ENCODE data around the gene ADAMTS2.

ADAMTS2 gene

GRCh38 chr5:179309383-179309670 lies 35.9 kb downstream of the ADAMTS2 start:
- no peak for TF ChIP-seq SPI1 (IDR thresholded peaks at IDR 0.05; ENCODE audit: low read depth, low read length)
- no peak for TF ChIP-seq TAF1 (IDR thresholded peaks at IDR 0.05; ENCODE audit: low read depth, low read length)
- TF ChIP-seq POLR2AphosphoS5 (IDR thresholded peaks at IDR 0.05; ENCODE audit: low read depth, low read length), result no peak
- no peak for TF ChIP-seq PAX5 (IDR thresholded peaks at IDR 0.05; ENCODE audit: insufficient read depth, low read length, severe bottlenecking)
- no peak for TF ChIP-seq POU2F2 (IDR thresholded peaks at IDR 0.05; ENCODE audit: low read depth, low read length)
- no peak for TF ChIP-seq POLR2A (IDR thresholded peaks at IDR 0.05; ENCODE audit: low read depth, low read length)
- no peak for FAIRE-seq
- DNase-seq (ENCODE audit: insufficient read length, low spot score), result no peak

GRCh38 chr5:179308563-179309382 lies 36.5 kb downstream of the ADAMTS2 start:
- FAIRE-seq, result no peak
- TF ChIP-seq POLR2A (IDR thresholded peaks at IDR 0.05; ENCODE audit: low read depth, low read length) (no peak), POLR2AphosphoS5 (IDR thresholded peaks at IDR 0.05; ENCODE audit: low read depth, low read length) (no peak), POU2F2 (IDR thresholded peaks at IDR 0.05; ENCODE audit: low read depth, low read length) (no peak), TAF1 (IDR thresholded peaks at IDR 0.05; ENCODE audit: low read depth, low read length) (no peak), PAX5 (IDR thresholded peaks at IDR 0.05; ENCODE audit: insufficient read depth, low read length, severe bottlenecking) (no peak), SPI1 (IDR thresholded peaks at IDR 0.05; ENCODE audit: low read depth, low read length) (no peak)

GRCh38 chr5:179307931-179308471 lies 37.3 kb downstream of the ADAMTS2 start:
- FAIRE-seq, result no peak
- DNase-seq (ENCODE audit: insufficient read length, low spot score), result no peak

More at GRCh38 chr5:179308563-179309382, 36.5 kb downstream of the ADAMTS2 start:
- DNase-seq (ENCODE audit: insufficient read length, low spot score), result no peak

GRCh38 chr5:179307013-179307800 lies 38.1 kb downstream of the ADAMTS2 start:
- FAIRE-seq (no peak), DNase-seq (ENCODE audit: insufficient read length, low spot score) (no peak)
- TF ChIP-seq PAX5 (IDR thresholded peaks at IDR 0.05; ENCODE audit: insufficient read depth, low read length, severe bottlenecking) (no peak), POLR2AphosphoS5 (IDR thresholded peaks at IDR 0.05; ENCODE audit: low read depth, low read length) (no peak), TAF1 (IDR thresholded peaks at IDR 0.05; ENCODE audit: low read depth, low read length) (no peak), POU2F2 (IDR thresholded peaks at IDR 0.05; ENCODE audit: low read depth, low read length) (no peak), SPI1 (IDR thresholded peaks at IDR 0.05; ENCODE audit: low read depth, low read length) (no peak), POLR2A (IDR thresholded peaks at IDR 0.05; ENCODE audit: low read depth, low read length) (no peak)

More at GRCh38 chr5:179307931-179308471, 37.3 kb downstream of the ADAMTS2 start:
- TF ChIP-seq SPI1 (IDR thresholded peaks at IDR 0.05; ENCODE audit: low read depth, low read length) (no peak), PAX5 (IDR thresholded peaks at IDR 0.05; ENCODE audit: insufficient read depth, low read length, severe bottlenecking) (no peak), POU2F2 (IDR thresholded peaks at IDR 0.05; ENCODE audit: low read depth, low read length) (no peak), POLR2A (IDR thresholded peaks at IDR 0.05; ENCODE audit: low read depth, low read length) (no peak), POLR2AphosphoS5 (IDR thresholded peaks at IDR 0.05; ENCODE audit: low read depth, low read length) (no peak), TAF1 (IDR thresholded peaks at IDR 0.05; ENCODE audit: low read depth, low read length) (no peak)

- DNase-seq (ENCODE audit: insufficient read length, low spot score) (no peak), FAIRE-seq (no peak)
- TF ChIP-seq POU2F2 (IDR thresholded peaks at IDR 0.05; ENCODE audit: low read depth, low read length) (no peak), SPI1 (IDR thresholded peaks at IDR 0.05; ENCODE audit: low read depth, low read length) (no peak), TAF1 (IDR thresholded peaks at IDR 0.05; ENCODE audit: low read depth, low read length) (no peak), PAX5 (IDR thresholded peaks at IDR 0.05; ENCODE audit: insufficient read depth, low read length, severe bottlenecking) (no peak), POLR2A (IDR thresholded peaks at IDR 0.05; ENCODE audit: low read depth, low read length) (no peak), POLR2AphosphoS5 (IDR thresholded peaks at IDR 0.05; ENCODE audit: low read depth, low read length) (no peak)
Observed at GRCh38 chr5:179306191-179307012, 38.9 kb downstream of the ADAMTS2 start.

- DNase-seq (ENCODE audit: insufficient read length, low spot score), result no peak
- TF ChIP-seq SPI1 (IDR thresholded peaks at IDR 0.05; ENCODE audit: low read depth, low read length) (no peak), POU2F2 (IDR thresholded peaks at IDR 0.05; ENCODE audit: low read depth, low read length) (no peak), POLR2A (IDR thresholded peaks at IDR 0.05; ENCODE audit: low read depth, low read length) (no peak), POLR2AphosphoS5 (IDR thresholded peaks at IDR 0.05; ENCODE audit: low read depth, low read length) (no peak), TAF1 (IDR thresholded peaks at IDR 0.05; ENCODE audit: low read depth, low read length) (no peak), PAX5 (IDR thresholded peaks at IDR 0.05; ENCODE audit: insufficient read depth, low read length, severe bottlenecking) (no peak)
- no peak for FAIRE-seq
Observed at GRCh38 chr5:179304871-179305270, 40.4 kb downstream of the ADAMTS2 start.

- TF ChIP-seq POU2F2 (IDR thresholded peaks at IDR 0.05; ENCODE audit: low read depth, low read length) (no peak), TAF1 (IDR thresholded peaks at IDR 0.05; ENCODE audit: low read depth, low read length) (no peak), POLR2AphosphoS5 (IDR thresholded peaks at IDR 0.05; ENCODE audit: low read depth, low read length) (no peak), SPI1 (IDR thresholded peaks at IDR 0.05; ENCODE audit: low read depth, low read length) (no peak), PAX5 (IDR thresholded peaks at IDR 0.05; ENCODE audit: insufficient read depth, low read length, severe bottlenecking) (no peak), POLR2A (IDR thresholded peaks at IDR 0.05; ENCODE audit: low read depth, low read length) (no peak)
- FAIRE-seq (no peak), DNase-seq (ENCODE audit: insufficient read length, low spot score) (no peak)
Observed at GRCh38 chr5:179304466-179304865, 40.8 kb downstream of the ADAMTS2 start.

GRCh38 chr5:179303451-179304200 lies 41.6 kb downstream of the ADAMTS2 start:
- no peak for TF ChIP-seq POU2F2 (IDR thresholded peaks at IDR 0.05; ENCODE audit: low read depth, low read length)
- no peak for TF ChIP-seq TAF1 (IDR thresholded peaks at IDR 0.05; ENCODE audit: low read depth, low read length)
- no peak for TF ChIP-seq POLR2A (IDR thresholded peaks at IDR 0.05; ENCODE audit: low read depth, low read length)
- no peak for TF ChIP-seq SPI1 (IDR thresholded peaks at IDR 0.05; ENCODE audit: low read depth, low read length)
- TF ChIP-seq POLR2AphosphoS5 (IDR thresholded peaks at IDR 0.05; ENCODE audit: low read depth, low read length), result no peak
- TF ChIP-seq PAX5 (IDR thresholded peaks at IDR 0.05; ENCODE audit: insufficient read depth, low read length, severe bottlenecking), result no peak
- DNase-seq (ENCODE audit: insufficient read length, low spot score) (no peak), FAIRE-seq (no peak)

Measured in GM12891 (cell line).